ENCODE results near the gene MEGF10.

The MEGF10 gene

GRCh38 chr5:127369796-127370195, 79.2 kb downstream of the MEGF10 start:
- DNase-seq (ENCODE audit: low read depth in 2 of 2) = no peak

- no peak for DNase-seq (ENCODE audit: low read depth in 2 of 2)
These were observed 80.0 kb downstream of the MEGF10 start for GRCh38 chr5:127370631-127371030.

DNA sequence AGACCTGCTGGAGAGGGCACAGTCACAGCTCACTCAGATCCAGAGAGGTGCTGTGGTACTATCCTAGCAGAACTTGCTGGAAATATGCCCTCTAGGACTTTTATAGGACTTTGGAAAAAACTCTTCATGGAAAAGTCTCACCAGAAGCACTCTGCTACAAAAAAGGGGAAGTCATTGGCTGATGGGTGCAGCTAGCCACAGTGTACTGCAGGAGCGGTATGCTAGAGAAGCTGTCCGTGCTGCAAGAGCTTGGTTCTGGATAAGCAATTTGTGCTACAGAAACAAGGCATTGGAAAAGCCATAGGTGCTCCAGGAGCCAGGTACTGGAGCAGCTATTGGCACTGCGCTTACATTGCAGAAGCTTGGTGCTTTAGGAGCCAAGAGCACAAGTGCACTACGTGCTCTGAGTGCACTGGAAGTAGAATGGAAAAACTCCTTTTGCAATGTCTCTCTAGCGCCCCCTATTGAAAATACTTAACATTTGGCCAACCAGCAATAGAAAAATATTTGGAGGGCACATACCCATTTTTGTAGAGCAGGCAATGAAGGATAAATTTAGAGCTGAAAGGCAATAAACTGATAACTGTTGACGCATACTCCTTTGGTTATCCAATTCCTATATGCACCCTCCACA, 83.4 kb downstream of the MEGF10 start:
- DNase-seq (ENCODE audit: low read depth in 2 of 2) = no peak

- no peak for DNase-seq (ENCODE audit: low read depth in 2 of 2)
These were observed 84.5 kb downstream of the MEGF10 start for GRCh38 chr5:127375124-127375523.

DNA sequence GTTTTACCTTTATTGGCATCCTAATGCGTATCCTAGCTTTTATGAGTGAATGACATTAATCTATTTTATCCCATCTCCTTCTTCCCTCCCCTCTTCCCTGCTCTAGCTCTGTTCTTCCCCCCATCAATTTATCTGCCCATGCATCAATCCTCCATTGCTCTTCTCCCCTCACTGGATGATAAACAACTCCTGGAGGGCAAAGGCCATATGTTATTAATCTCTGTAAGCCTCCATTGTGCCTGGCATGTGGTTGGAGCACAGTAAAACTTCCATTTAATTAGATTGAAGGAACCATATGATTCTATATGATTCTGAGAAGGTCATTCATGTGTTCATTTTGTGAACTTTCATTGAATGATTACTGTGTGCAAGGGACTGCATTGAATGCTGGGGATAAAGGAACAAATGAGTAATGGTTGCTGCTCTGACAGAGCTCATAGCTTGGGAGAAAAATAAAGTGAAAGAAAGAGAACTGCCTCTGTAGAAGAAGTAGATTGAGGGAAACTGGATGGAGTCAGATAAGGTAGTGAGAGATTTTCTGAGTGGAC, 85.0 kb downstream of the MEGF10 start:
- no peak for DNase-seq (ENCODE audit: low read depth in 2 of 2)

DNA sequence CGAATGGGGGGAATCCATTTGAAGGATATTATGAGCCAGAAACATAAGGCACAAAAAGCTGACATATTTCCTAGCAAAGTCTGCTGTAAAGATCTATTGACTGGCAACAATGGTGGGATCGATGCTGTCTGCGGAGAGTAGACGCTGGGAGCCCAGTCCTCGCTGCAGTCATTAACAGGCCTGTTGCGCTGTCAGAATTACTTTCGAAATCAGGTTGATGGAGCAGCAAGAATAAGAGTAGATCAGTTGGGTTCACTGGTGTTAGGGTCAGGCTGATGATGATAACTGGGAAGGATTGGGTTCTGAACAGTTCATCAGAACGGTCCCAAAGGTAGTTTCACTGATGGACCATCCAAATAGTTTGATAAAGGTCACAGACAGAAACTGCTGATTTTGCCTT, 87.1 kb downstream of the MEGF10 start:
- DNase-seq (ENCODE audit: low read depth in 2 of 2) = no peak

DNA sequence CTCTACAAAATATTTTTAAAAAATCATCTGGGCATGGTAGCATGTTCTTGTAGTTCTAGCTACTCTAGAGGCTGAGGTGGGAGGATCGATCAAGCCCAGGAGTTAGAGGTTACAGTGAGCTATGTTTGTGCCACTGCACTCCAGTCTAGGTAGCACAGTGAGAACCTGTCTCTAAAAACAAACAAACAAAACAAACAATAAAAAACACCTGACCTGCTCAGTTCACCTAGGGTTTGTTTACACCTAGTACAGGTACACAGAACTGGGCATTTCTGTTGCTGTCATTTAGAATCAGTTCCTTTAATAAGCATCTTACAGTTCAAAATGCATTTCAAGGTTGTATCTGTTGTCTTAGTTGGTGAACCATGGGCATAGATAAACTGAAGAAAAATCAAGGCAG, 95.3 kb downstream of the MEGF10 start:
- DNase-seq (ENCODE audit: low read depth in 2 of 2) = no peak

GRCh38 chr5:127386557-127386956, 96.0 kb downstream of the MEGF10 start:
- DNase-seq (ENCODE audit: low read depth in 2 of 2) = no peak

DNA sequence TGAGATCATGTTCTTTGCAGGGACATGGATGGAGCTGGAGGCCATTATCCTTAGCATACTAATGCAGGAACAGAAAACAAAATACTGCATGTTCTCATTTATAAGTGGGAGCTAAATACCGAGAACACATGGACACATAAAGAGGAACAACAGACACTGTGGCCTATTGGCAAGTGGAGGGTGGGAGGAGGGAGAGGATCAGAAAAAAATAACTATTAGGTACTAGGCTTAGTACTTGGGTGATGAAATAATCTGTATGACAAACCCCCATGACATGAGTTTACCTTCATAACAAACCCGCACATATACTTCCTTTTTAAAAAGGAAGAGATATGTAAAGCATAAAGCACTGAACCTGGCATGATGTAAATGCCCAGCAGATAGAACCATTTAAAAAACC, 99.0 kb downstream of the MEGF10 start:
- no peak for DNase-seq (ENCODE audit: low read depth in 2 of 2)

- no peak for DNase-seq (ENCODE audit: low read depth in 2 of 2)
These were observed 102.2 kb downstream of the MEGF10 start for GRCh38 chr5:127392762-127393161.

DNA sequence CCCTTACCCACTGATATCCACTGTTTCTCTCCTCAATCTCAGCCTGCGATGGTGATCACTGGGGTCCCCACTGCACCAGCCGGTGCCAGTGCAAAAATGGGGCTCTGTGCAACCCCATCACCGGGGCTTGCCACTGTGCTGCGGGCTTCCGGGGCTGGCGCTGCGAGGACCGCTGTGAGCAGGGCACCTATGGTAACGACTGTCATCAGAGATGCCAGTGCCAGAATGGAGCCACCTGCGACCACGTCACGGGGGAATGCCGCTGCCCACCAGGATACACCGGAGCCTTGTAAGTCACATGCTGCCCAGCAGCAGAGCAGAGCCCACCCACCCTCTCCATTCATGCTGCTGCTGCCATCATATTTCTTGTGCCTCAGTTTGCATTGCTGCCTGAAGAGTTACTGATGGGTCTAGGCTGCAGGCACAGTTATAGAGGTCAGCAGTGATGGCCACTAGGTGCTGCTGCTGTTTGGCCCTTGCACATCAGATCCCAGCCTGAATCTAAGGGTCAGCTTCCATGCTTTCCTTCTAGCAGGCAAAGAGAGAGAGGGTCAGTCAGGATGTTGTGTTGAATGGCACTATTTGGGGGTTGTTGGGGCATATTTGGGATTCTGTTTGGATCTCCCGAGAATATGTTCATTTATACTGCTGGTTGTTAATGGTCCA, 106.0 kb downstream of the MEGF10 start:
- DNase-seq (ENCODE audit: low read depth in 2 of 2) = no peak

DNA sequence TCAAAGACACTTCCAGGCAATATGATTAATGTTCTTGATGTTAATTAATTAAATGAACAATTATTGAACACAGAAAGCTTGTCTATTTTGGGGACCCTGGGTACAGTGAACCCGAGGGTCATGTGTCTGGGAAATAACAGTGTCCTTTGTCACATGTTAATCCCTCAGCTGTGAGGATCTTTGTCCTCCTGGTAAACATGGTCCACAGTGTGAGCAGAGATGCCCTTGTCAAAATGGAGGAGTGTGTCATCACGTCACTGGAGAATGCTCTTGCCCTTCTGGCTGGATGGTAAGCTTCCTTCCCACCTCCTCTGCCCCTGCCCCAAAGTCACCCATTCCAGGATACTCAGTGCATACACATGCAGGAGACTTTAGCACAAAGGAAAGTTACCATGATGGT, 107.9 kb downstream of the MEGF10 start:
- DNase-seq (ENCODE audit: low read depth in 2 of 2) = no peak

- no peak for DNase-seq (ENCODE audit: low read depth in 2 of 2)
These were observed 108.5 kb downstream of the MEGF10 start for GRCh38 chr5:127399068-127399467.

- no peak for DNase-seq (ENCODE audit: low read depth in 2 of 2)
These were observed 109.9 kb downstream of the MEGF10 start for GRCh38 chr5:127400539-127400938.

DNA sequence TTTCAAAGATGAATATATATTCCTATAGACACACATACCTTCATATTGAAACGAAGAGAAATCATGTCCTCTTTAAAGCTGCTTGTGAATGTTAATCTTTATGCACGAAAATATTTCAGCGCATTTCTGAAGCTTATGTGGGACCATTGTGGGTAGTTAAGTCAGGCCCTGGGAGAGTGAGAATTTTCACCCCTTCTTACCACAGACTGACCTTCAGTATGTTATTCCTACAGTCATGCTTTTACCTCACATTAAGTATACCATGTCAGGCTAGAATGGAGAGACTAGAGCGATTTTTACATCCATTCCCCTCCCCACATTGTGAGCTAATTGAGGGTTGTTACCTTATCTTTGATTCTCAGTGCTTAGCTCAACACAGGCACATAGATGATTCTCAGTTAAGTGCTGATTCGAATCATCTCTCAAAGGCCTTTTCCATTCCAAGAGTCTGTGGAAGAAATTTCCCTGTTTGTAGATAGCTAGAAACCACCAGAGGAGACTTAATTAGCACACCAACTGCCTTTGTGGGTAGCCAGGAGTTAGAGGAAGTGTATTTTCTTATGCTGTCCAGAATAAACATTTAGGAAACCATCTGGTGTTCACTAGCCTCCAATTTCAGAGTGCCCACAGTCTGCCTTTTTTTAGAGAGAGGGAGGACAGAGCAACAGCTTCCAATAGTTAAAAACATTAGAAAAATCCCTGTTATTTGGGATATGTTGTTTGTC, 110.5 kb downstream of the MEGF10 start:
- no peak for DNase-seq (ENCODE audit: low read depth in 2 of 2)

GRCh38 chr5:127402361-127402760, 111.8 kb downstream of the MEGF10 start:
- DNase-seq (ENCODE audit: low read depth in 2 of 2) = no peak

DNA sequence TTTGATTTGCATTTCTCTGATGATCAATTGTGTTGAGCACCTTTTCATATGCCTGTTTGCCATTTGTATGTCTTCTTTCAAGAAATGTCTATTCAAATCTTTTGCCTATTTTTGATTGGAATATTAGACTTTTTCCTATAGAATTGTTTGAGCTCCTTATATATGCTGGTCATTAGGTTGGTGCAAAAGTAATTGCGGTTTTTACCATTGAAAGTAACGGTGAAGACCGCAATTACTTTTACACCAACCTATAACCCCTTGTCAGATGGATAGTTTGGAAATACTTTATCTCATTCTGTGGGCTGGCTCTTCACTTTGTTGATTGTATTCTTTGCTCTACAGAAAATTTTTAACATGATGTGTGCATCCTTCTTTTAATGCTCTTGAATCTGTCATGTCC, 113.6 kb downstream of the MEGF10 start:
- no peak for DNase-seq (ENCODE audit: low read depth in 2 of 2)

GRCh38 chr5:127406326-127407121, 115.9 kb downstream of the MEGF10 start:
- DNase-seq (ENCODE audit: low read depth in 2 of 2) = no peak

- no peak for DNase-seq (ENCODE audit: low read depth in 2 of 2)
These were observed 118.8 kb downstream of the MEGF10 start for GRCh38 chr5:127409246-127409917.

DNA sequence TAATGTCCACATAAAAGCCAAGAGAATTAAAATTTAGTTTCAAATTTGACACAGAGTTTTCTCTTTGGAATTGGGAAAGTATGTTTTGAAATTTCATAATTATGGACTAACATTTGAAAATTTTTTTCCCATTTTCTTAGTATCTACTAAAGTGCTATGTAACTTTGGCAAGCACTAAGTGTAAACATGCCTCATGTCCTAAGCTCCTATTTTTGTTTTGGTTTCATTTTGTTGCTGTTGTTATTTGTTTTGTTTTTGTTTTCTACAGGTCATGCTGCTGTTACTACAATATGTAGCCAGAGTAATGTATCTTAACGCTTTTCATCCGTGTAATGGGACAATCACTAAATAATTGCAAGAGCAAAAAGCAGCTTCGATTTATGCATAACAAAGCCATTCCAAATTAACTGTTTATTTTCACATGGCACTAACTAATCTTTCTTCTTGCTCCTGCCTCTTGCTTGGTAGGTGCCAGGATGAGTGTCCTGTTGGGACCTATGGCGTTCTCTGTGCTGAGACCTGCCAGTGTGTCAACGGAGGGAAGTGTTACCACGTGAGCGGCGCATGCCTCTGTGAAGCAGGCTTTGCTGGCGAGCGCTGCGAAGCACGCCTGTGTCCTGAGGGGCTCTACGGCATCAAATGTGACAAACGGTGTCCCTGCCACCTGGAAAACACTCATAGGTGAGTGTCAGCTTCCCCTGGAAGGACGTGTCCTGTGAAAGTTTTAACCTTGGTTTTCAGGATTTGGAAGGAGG, 119.5 kb downstream of the MEGF10 start:
- DNase-seq (ENCODE audit: low read depth in 2 of 2) = no peak

DNA sequence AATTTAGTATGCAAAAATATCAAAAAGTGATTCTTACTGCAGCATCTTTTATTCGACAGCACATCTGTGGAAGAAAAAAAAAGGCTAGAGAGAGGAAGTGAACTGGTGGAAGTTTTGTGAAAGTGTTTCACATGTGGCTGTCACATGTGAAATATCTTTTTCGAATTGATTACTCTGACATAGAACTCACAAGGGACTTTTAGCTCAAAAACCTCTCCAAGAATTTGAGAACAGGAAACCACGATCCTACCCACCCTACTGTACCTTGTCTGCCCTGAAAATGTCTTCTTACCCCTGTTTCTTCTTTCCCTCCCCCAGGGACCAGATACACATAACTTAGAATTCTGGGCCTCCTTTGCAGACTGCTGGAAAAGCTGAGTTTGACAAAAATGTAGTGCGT, 120.4 kb downstream of the MEGF10 start:
- no peak for DNase-seq (ENCODE audit: low read depth in 2 of 2)

All from activated CD8-positive, alpha-beta memory T cell treated with anti-CD3 and anti-CD28 coated beads for 4 hours (primary cell).